ENCODE measurements around the gene MGA. TPM values are rescaled to one million over a fixed set of nuclear protein-coding genes. Genes with fewer than 3 reads are reported as not detected.

The MGA gene
- total and polyA plus RNA-seq, 2 of the 8 experiments (the other 6 are each of a cell fraction or from before 2014, with no cell fraction given) = 7.6 to 53.2 TPM

- peak; percentile 82 for TF ChIP-seq KDM1A (IDR thresholded peaks at IDR 0.05; ENCODE audit: borderline replicate concordance, low read length)
- TF ChIP-seq EP300 (IDR thresholded peaks at IDR 0.05; ENCODE audit: borderline replicate concordance in 1 of 2, low read depth in 2 of 2, low read length in 2 of 2) = 0 out of 3 replicates have a peak, but pooled peaks of 1 of the 2 experiments have one; percentile 29
- TF ChIP-seq TCF12 (IDR thresholded peaks at IDR 0.05; ENCODE audit: low read depth, low read length) = 0 out of 2 replicates have a peak, but pooled peaks have one; percentile 34
- TF ChIP-seq YY1 (IDR thresholded peaks at IDR 0.05; ENCODE audit: low read depth, low read length) = peak; percentile 92
- peak; percentile 89 for TF ChIP-seq ATF3 (IDR thresholded peaks at IDR 0.05; ENCODE audit: insufficient read depth, low read depth, low read length)
- peak; percentile 99 for TF ChIP-seq E2F6 (IDR thresholded peaks at IDR 0.05)
- TF ChIP-seq SP4 (IDR thresholded peaks at IDR 0.05; ENCODE audit: low read length) = 0 out of 2 replicates have a peak, but pooled peaks have one; percentile 52
- TF ChIP-seq PHF8 (conservative IDR thresholded peaks at IDR 0.05; ENCODE audit: low read depth, low read length) = peak; percentile 30
- no peak for TF ChIP-seq ATF2 (IDR thresholded peaks at IDR 0.05; ENCODE audit: low read length)
- TF ChIP-seq EZH2 (IDR thresholded peaks at IDR 0.05; ENCODE audit: low read depth, low read length, severe bottlenecking) = no peak
- peak; percentile 29; the same call in 1 of the 2 replicates for TF ChIP-seq POLR2AphosphoS5 (IDR thresholded peaks at IDR 0.05; ENCODE audit: low read depth, low read length)
- no peak for TF ChIP-seq CHD1 (IDR thresholded peaks at IDR 0.05; ENCODE audit: low read depth, low read length)
- TF ChIP-seq TEAD4 (IDR thresholded peaks at IDR 0.05; ENCODE audit: low read depth, low read length) = peak; percentile 52; the same call in 1 of the 2 replicates
- no peak for TF ChIP-seq CBX8 (IDR thresholded peaks at IDR 0.05; ENCODE audit: borderline replicate concordance, low read depth, low read length)
- peak; percentile 41 for TF ChIP-seq TAF7 (optimal IDR thresholded peaks at IDR 0.05; ENCODE audit: borderline replicate concordance, low read depth, low read length)
- 0 out of 2 replicates have a peak, but pooled peaks have one; percentile 42 for TF ChIP-seq SP1 (IDR thresholded peaks at IDR 0.05; ENCODE audit: low read depth, low read length)
- TF ChIP-seq HDAC2 (IDR thresholded peaks at IDR 0.05; ENCODE audit: borderline replicate concordance in 1 of 2, low read depth in 2 of 2, low read length in 2 of 2) = peak; percentile 48 to 94; a peak in 1 of 4 replicates
Observed at GRCh38 chr15:41621200-41622193, 38.7 kb upstream of the MGA start (continued).

Measured in H1 (cell line).